GM19438 (cell line): Measurements from ENCODE around the gene KLF6.

Experiments used
- ATAC-seq: cut with Tn5 transposase; IDR thresholded peaks from one replicate; pipeline ENCODE4 v1.9.1; 2021; ENCODE audit warnings: low read depth; ENCODE audit not compliant: unreplicated experiment

KLF6 gene

GRCh38 chr10:3776796-3777571 is 8.0 kb downstream of the KLF6 start:
- ATAC-seq = no peak

GRCh38 chr10:3775696-3776551 is 9.1 kb downstream of the KLF6 start:
- ATAC-seq = no peak

GRCh38 chr10:3774814-3775695 is 10.0 kb downstream of the KLF6 start:
- no peak for ATAC-seq

GRCh38 chr10:3774018-3774813 is 10.8 kb downstream of the KLF6 start:
- ATAC-seq = no peak

DNA sequence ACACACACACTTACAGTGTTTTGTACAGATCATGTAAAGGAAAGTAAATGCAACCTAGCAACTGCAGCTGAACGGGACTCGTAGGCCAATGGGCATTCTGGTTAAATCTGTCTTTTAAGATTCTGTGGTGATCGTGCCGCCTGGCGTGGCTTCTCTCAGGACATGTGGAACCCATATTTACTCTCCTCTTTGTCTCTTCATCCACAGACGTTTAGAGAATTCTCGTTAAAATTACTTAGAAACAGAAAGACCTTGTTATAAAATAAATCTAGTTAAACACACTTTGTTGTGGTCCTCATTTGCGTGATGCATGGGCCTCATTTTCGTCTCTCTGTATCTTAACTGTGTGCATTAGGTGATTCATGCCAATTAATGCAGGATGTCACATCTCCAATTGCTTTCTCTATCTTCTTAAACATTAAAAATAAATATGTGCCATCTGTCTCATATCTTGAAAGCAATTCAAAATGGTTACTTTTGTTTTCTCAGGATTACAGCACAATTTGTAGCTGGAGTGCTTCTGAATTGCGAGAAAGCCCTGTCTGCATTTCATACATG is 11.5 kb downstream of the KLF6 start:
- ATAC-seq = no peak

DNA sequence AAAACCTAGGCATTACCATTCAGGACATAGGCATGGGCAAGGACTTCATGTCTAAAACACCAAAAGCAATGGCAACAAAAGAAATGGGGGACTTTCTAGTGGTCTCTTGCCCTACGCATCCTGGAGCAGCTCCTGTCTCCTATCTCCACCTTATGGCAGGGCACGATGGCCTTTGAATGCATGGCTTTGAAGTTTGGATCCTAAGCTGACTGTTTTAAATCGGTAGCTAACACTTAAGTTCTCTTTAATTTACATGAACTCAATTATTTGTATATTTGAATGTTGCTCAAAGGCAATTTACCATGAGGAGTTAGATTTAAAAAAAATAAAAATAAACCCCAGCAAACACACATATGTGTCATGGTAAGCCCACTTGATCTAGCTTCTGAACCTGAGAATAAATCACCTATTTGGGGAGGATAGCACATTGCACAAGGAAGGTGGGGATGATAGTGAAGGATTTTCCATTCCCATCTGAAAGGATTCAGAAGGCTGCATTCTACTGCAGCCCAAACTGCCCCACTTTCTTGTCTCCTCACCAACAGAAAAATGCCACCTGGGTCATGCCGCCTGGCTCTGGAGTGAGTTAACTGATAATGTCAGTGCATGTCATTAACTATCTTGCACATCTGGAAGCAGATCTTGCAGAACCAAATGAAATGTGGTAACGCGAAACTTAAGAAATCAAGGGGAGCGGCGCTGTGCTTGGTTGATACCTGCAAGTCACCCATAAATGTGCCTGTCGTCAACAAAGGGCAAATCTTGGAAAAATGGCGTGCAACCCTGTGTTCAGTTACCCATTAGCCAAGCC is 12.4 kb downstream of the KLF6 start:
- ATAC-seq = no peak

GRCh38 chr10:3770611-3771110 is 14.3 kb downstream of the KLF6 start:
- ATAC-seq = no peak

DNA sequence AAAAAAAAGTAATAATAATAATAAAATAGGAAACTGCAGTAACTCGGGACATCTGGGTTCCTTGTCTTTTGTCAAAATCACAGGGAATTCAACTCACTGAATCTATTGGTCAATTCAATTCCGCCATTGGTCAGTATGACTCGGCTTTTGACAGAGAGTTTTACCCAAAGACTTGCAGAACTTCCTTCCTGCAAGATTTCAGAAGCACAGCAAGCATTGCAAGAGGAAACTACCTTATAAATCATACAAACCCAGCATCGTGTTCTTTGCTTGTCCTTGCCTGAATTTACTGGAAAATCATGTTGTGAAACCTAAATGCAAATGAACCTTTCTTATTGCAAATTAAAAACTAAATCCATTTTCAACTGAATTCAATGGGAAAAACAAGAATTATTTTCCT is 15.5 kb downstream of the KLF6 start:
- no peak for ATAC-seq

GRCh38 chr10:3766046-3766756 is 18.8 kb downstream of the KLF6 start:
- no peak for ATAC-seq

DNA sequence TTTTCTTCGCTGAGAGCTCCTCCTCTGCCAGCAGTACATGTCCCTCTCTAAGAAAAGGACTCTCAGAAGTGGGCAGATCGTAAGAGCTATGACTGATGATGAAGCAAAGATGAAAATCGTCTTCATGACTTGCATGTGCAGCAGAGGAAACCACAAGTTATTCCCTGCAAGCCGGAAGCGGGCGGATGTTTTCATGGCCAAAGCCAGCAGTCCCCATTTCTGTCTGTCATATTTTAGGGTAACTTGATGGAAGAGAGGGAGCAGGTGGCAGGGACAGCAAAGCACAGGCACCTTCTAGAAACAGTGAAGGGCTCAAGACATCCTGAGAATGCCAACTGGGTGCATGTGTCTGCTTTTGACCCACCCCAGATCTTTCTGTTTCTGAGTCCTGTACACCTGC is 19.9 kb downstream of the KLF6 start:
- peak; percentile 37 for ATAC-seq

DNA sequence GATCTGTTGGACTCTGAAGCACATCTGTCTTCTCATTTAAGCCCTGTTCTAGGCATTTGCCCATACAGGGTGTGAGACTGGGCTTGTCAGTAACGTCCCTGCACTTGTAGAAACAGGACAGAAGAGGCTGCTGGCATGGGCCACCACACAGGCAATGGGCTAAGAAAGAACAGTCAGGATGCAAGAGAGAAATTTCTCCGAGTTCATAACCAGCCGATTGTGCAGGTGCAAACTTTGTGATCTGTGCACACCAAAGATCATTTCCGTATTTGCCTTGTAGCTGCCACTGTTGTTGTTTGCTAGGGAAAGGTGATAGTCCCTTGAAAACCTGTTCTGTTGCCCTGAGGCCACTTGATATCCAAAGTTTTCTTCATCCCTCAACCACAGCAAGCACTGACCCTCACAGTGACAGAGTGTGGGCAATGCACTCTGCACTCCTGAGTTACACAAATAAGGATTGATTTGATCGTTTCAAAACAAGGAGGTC is 20.3 kb downstream of the KLF6 start:
- peak; percentile 44 for ATAC-seq

GRCh38 chr10:3763852-3764625 is 21.0 kb downstream of the KLF6 start:
- no peak for ATAC-seq

DNA sequence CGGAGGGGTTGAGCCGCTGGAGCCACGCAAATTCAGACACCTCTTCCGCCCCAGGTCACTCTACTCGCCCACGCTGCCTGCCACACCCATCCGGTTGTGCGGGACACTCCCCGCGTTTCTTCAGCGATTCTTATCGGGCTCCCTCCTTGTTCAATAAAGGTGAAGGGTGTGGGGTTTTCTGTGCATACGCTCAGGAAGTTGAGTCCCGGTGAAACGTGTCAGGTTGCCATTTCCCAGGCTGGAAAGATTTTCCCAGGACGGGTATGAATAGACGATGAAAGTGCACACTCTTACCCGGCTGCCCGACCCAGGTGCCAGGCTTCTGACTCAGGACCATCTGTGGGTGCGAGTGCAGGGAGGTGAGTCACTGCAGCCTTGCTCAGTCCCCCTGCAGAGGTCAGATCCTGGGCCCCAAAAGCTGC is 22.0 kb downstream of the KLF6 start:
- ATAC-seq = no peak

GRCh38 chr10:3762309-3762708 is 22.7 kb downstream of the KLF6 start:
- ATAC-seq = no peak

GRCh38 chr10:3761904-3762303 is 23.1 kb downstream of the KLF6 start:
- no peak for ATAC-seq

GRCh38 chr10:3761021-3761686 is 23.9 kb downstream of the KLF6 start:
- ATAC-seq = peak; percentile 40

DNA sequence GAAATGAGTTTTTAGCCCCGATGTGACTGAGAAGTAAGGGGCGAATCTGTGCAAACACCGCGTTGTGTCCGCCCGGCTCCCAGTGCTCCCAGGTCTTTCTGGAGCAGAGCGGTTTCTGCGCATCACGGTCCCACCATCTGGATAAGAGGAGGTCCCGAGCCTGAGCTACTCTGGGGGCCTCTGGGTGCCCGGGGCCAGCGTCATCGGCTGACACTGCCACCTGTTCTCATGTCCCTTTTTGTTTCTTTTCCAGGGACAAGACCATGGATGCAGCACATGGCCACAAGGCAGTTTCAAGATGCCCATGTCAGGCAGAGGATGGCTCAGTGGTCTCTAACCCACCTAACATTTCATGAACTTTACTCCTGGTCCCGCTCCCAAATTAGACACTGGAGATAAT is 24.9 kb downstream of the KLF6 start:
- no peak for ATAC-seq
